Liver (tissue), 3 donors: Measurements from ENCODE around the gene MFGE8.

Experiments used
- CTCF ChIP-seq: fragments of 150-350 bp; IDR thresholded peaks from 2 replicates; pipeline ENCODE4 v1.5.1; 2017; ENCODE audit warnings: improper control_type of control experiment, low read depth, low read length; ENCODE audit not compliant: missing input control
- HNF4A ChIP-seq, 2 donors: conservative IDR thresholded peaks; 2 replicates each; pipeline ENCODE4 v1.6.1; 2016; ENCODE audit warnings: antibody characterized with exemption in 2 of 2, mild to moderate bottlenecking in 2 of 2
- TAF1 ChIP-seq: conservative IDR thresholded peaks from 2 replicates; pipeline ENCODE4 v1.6.1; 2016; ENCODE audit warnings: antibody characterized with exemption, mild to moderate bottlenecking
- YY1 ChIP-seq: IDR thresholded peaks from 2 replicates; pipeline ENCODE4 v1.6.1; 2016; ENCODE audit warnings: antibody characterized with exemption, mild to moderate bottlenecking
- TF ChIP-seq, protein P1 (sequence below): IDR thresholded peaks from 2 replicates; pipeline ENCODE4 v1.6.1; 2016; ENCODE audit warnings: antibody characterized with exemption
- donor health status: healthy.
- donor health status: healthy.

GRCh38 chr15:88915354-88915753, 2.2 kb upstream of the MFGE8 start:
- TF ChIP-seq, protein P1, sequence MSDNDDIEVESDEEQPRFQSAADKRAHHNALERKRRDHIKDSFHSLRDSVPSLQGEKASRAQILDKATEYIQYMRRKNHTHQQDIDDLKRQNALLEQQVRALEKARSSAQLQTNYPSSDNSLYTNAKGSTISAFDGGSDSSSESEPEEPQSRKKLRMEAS = no peak
- no peak for TF ChIP-seq CTCF
- no peak for TF ChIP-seq TAF1
- no peak for TF ChIP-seq YY1
- TF ChIP-seq HNF4A (conservative IDR thresholded peaks at IDR 0.05) = no peak
